Testis (tissue), 3 donors: ENCODE measurements around the gene RNF31. TPM values are rescaled to one million over a fixed set of nuclear protein-coding genes. Genes with fewer than 3 reads are reported as not detected.

Experiments
- DNase-seq: peaks from one replicate; pipeline ENCODE4 v3.0.0-alpha.2; 2019
- H3K27ac ChIP-seq, 2 donors: fragments of 200-600 bp; sonication (generic); one replicate each; pipeline ENCODE4 v1.5.1; 2019
- H3K27me3 ChIP-seq: fragments of 200-600 bp; sonication (generic); one replicate; pipeline ENCODE4 v1.5.1; 2019
- H3K36me3 ChIP-seq: fragments of 200-600 bp; sonication (generic); one replicate; pipeline ENCODE4 v1.5.1; 2017; ENCODE audit warnings: low read depth; ENCODE audit errors: missing control alignments
- H3K4me1 ChIP-seq: fragments of 200-600 bp; sonication (generic); one replicate; pipeline ENCODE4 v1.5.1; 2019
- H3K4me3 ChIP-seq, 2 donors: fragments of 200-600 bp; sonication (generic); one replicate each; pipeline ENCODE4 v1.5.1; 2017 to 2019
- H3K9me3 ChIP-seq: fragments of 200-600 bp; sonication (generic); one replicate; pipeline ENCODE4 v1.5.1; 2017
- POLR2A ChIP-seq: fragments of 450-650 bp; IDR thresholded peaks from one replicate; pipeline ENCODE4 v1.6.1; 2017; ENCODE audit warnings: antibody characterized with exemption, mild to moderate bottlenecking, moderate library complexity
- WGBS, 2 donors: methylation state at CpG; one replicate each; pipeline ENCODE4 v1.1.5; 2018; 5-methylcytosine and 5-hydroxymethylcytosine counted together
- intact Hi-C: fragments of 100-400 bp; cut with DNase I; formaldehyde crosslinking; loops from one replicate; pipeline ENCODE4 v1.15.1; 2023; ENCODE audit warnings: low total_unique reads
- polyA plus RNA-seq: library from polyadenylated mRNA; stranded (reverse); fragments of 350-450 nt; fragmentation: Illumina TruSeq; extraction: RNeasy Lipid Tissue Mini Kit (QIAGEN cat#74804); gene quantifications from one replicate; pipeline ENCODE4 v1.2.3, GENCODE V29; 2014; ENCODE audit warnings: low read depth, low replicate concordance; ENCODE audit not compliant: insufficient read depth
- total RNA-seq, 2 donors: library from RNA; depleted of rRNA; stranded (reverse); fragments of >200 nt; gene quantifications; one replicate each; pipeline ENCODE4 v1.2.3, GENCODE V29; 2016
- TF ChIP-seq, protein P1 (sequence below), 3 experiments: fragments of 450-650 bp in 2 of 3; fragments of 200-600 bp in 1 of 3; sonication (generic) in 1 of 3; IDR thresholded peaks; one replicate each; pipeline ENCODE4 v1.5.1; 2016 to 2019; ENCODE audit warnings: antibody characterized with exemption in 3 of 3, mild to moderate bottlenecking in 2 of 3, moderate library complexity in 1 of 3

RNF31 gene
- total and polyA plus RNA-seq, 3 donors from 2014 or later: 71.0 to 96.8 (median 94.5) TPM

DNA sequence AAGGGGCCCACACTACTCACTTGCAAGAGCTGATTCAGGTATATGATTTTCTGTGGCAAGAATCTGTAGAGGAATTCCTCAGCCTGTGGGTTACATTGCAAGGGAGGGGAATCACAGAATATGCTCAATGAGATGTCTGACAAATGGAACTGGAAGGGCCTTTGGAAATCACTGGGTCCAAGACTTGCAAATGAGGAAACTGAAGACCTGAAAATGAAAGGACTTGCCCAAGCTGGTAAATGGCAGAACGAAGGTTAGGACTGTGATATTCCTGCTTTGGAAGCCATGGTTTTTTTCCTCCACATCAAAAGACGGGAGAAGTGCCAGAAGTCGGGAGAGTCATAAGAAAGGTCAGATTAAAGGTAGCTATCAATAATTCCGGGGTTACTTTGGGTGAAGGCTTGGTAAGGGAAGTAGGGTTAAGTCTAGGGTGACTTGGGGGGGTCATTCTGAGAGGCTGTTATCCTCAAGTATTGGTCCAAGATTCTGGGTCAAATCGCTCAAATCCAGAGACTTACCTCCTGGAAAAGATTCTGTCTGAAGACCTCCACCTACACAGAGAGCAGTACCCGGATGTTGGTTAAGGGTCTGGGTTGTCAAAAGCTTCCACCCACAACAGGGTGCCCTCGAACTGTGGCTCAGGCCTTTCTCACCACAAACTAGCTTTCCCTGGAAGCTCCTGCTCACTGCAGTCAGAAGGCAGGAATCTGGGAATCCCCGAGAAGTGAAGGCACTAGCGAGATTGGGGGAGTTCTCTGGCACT, 1.4 kb upstream of the RNF31 start:
- Histone ChIP-seq H3K27me3 (no peaks in the 10 kb centered on the region), H3K27ac (peak overlapping the region; percentile 89 to 91), H3K9me3 (no peaks in the 10 kb centered on the region), H3K36me3 (no peaks in the 10 kb centered on the region), H3K4me1 (peaks cover 20% of the 10 kb centered on the region), H3K4me3 (peak overlapping the region; percentile 91 to 95)
- no peak for DNase-seq
- WGBS, 2 donors: 10% methylated on average over 7 to 9 of the region's 9 CpGs
- TF ChIP-seq, protein P1, sequence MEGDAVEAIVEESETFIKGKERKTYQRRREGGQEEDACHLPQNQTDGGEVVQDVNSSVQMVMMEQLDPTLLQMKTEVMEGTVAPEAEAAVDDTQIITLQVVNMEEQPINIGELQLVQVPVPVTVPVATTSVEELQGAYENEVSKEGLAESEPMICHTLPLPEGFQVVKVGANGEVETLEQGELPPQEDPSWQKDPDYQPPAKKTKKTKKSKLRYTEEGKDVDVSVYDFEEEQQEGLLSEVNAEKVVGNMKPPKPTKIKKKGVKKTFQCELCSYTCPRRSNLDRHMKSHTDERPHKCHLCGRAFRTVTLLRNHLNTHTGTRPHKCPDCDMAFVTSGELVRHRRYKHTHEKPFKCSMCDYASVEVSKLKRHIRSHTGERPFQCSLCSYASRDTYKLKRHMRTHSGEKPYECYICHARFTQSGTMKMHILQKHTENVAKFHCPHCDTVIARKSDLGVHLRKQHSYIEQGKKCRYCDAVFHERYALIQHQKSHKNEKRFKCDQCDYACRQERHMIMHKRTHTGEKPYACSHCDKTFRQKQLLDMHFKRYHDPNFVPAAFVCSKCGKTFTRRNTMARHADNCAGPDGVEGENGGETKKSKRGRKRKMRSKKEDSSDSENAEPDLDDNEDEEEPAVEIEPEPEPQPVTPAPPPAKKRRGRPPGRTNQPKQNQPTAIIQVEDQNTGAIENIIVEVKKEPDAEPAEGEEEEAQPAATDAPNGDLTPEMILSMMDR (IDR thresholded peaks at IDR 0.05): no peak
- no peak for TF ChIP-seq POLR2A
- intact Hi-C loops: no loop called here

GRCh38 chr14:24146453-24146977, 783 bp upstream of the RNF31 start, which contains the start of gene PSME2:
Gene PSME2, minus strand, starts transcription at chr14:24146610. Its CDS starts 29 bp downstream, at chr14:24146581.
- peak within 1 kb of the TSS; percentile 89 to 91 for H3K27ac ChIP-seq
- WGBS, 2 donors: 0% methylated on average over 19 to 25 of the region's 25 CpGs
- intact Hi-C loops: no loop called here

GRCh38 chr14:24147761-24148428, 597 bp downstream of the RNF31 start:
- Histone ChIP-seq H3K4me3 (peak overlapping the region; percentile 91 to 95), H3K27me3 (no peaks in the 10 kb centered on the region), H3K9me3 (no peaks in the 10 kb centered on the region), H3K4me1 (peaks cover 15% of the 10 kb centered on the region), H3K36me3 (no peaks in the 10 kb centered on the region), H3K27ac (peak overlapping the region; percentile 73 to 89)
- WGBS, 2 donors: 2 to 11% methylated on average over 14 to 29 of the region's 29 CpGs
- intact Hi-C loops: no loop called here
- TF ChIP-seq, protein P1 (IDR thresholded peaks at IDR 0.05): no peak
- TF ChIP-seq POLR2A: no peak
- DNase-seq: no peak

More at GRCh38 chr14:24146453-24146977, 783 bp upstream of the RNF31 start, which contains the start of gene PSME2:
- peak; percentile 96 for DNase-seq
- Histone ChIP-seq H3K4me3 (peak within 1 kb of the TSS; percentile 91 to 95), H3K27me3 (no peaks in the 10 kb centered on the region), H3K9me3 (no peaks in the 10 kb centered on the region), H3K36me3 (no peaks in the 10 kb centered on the region), H3K4me1 (peaks cover 20% of the 10 kb centered on the region)
- TF ChIP-seq, protein P1 (IDR thresholded peaks at IDR 0.05): no peak
- no peak for TF ChIP-seq POLR2A

GRCh38 chr14:24149302-24149969, 2.1 kb downstream of the RNF31 start:
- intact Hi-C loops: no loop called here
- Histone ChIP-seq H3K27ac (no peak overlapping the region), H3K36me3 (no peaks in the 10 kb centered on the region), H3K4me1 (peaks cover 15% of the 10 kb centered on the region), H3K4me3 (no peak overlapping the region), H3K9me3 (no peaks in the 10 kb centered on the region), H3K27me3 (no peaks in the 10 kb centered on the region)
- 92 to 93% methylated on average over 3 of the region's 3 CpGs for WGBS, 2 donors
- TF ChIP-seq POLR2A: no peak
- TF ChIP-seq, protein P1 (IDR thresholded peaks at IDR 0.05): no peak
- no peak for DNase-seq
